ENCODE data around the gene CHCHD4.
"Not testable (repeated sequence)": the region's sequence is repeated elsewhere in the genome, so short reads cannot be mapped to it uniquely, and the experiment has no call there.

CHCHD4 gene

GRCh38 chr3:14117468-14118399, 6.9 kb downstream of the CHCHD4 start:
- Histone ChIP-seq H3K36me3 (peaks cover 67 to 100% (median 89%) of the 10 kb centered on the region in 11 experiments), H3K27me3 (no peaks in the 10 kb centered on the region), H3K27ac (no peak overlapping the region), H3K4me3 (no peak overlapping the region), H4K20me1 (peaks cover 0 to 41% (median 26%) of the 10 kb centered on the region in 11 experiments; a peak in 10 of 22 replicates), H3K9ac (peak overlapping the region in 3 of 11 experiments; percentile 0 to 23 (median 6); a peak in 1 of 22 replicates), H3K4me2 (no peak overlapping the region), H3K9me3 (replicated peaks in 1 of 11) (no peaks in the 10 kb centered on the region), H3K4me1 (peaks cover under 1 to 27% (median 6%) of the 10 kb centered on the region in 10 experiments; a peak in 18 of 20 replicates)
- TF ChIP-seq Cebpa-rat (IDR thresholded peaks at IDR 0.05) = no peak

- Histone ChIP-seq H3K9me3 (replicated peaks in 1 of 11) (no peaks in the 10 kb centered on the region), H3K27ac (no peak overlapping the region), H4K20me1 (peaks cover 0 to 35% (median 18%) of the 10 kb centered on the region in 11 experiments; a peak in 10 of 22 replicates), H3K27me3 (no peaks in the 10 kb centered on the region), H3K4me3 (no peak overlapping the region), H3K9ac (no peak overlapping the region), H3K36me3 (peaks cover 64 to 94% (median 86%) of the 10 kb centered on the region in 11 experiments), H3K4me1 (peaks cover 0 to 9% (median 0%) of the 10 kb centered on the region in 10 experiments; a peak in 9 of 20 replicates), H3K4me2 (no peak overlapping the region)
- no peak for TF ChIP-seq Cebpa-rat (IDR thresholded peaks at IDR 0.05)
These were observed 10.6 kb downstream of the CHCHD4 start for GRCh38 chr3:14113965-14114635.

- Histone ChIP-seq H3K27me3 (no peaks in the 10 kb centered on the region), H3K4me1 (no peaks in the 10 kb centered on the region), H4K20me1 (peaks cover 0 to 12% (median 0%) of the 10 kb centered on the region in 11 experiments; a peak in 4 of 22 replicates), H3K4me2 (no peak overlapping the region), H3K4me3 (no peak overlapping the region), H3K9me3 (replicated peaks in 1 of 11) (no peaks in the 10 kb centered on the region), H3K36me3 (peaks cover 51 to 61% (median 57%) of the 10 kb centered on the region in 11 experiments), H3K27ac (no peak overlapping the region), H3K9ac (no peak overlapping the region)
- no peak for TF ChIP-seq Cebpa-rat (IDR thresholded peaks at IDR 0.05)
These were observed 14.0 kb downstream of the CHCHD4 start for GRCh38 chr3:14110699-14111098.

- not testable (repeated sequence) for H3K27ac ChIP-seq, H3K9ac ChIP-seq
These were observed 14.8 kb downstream of the CHCHD4 start for GRCh38 chr3:14109821-14110220.

GRCh38 chr3:14097616-14098391, 26.9 kb downstream of the CHCHD4 start:
- Histone ChIP-seq H3K4me1 (no peaks in the 10 kb centered on the region), H4K20me1 (no peaks in the 10 kb centered on the region), H3K9me3 (replicated peaks in 1 of 11) (peaks cover 0 to 17% (median 13%) of the 10 kb centered on the region in 11 experiments; a peak in 19 of 22 replicates), H3K27ac (no peak overlapping the region), H3K27me3 (no peaks in the 10 kb centered on the region), H3K36me3 (no peaks in the 10 kb centered on the region), H3K9ac (no peak overlapping the region), H3K4me3 (no peak overlapping the region), H3K4me2 (no peak overlapping the region)
- TF ChIP-seq Cebpa-rat (IDR thresholded peaks at IDR 0.05) = no peak

More at GRCh38 chr3:14109821-14110220, 14.8 kb downstream of the CHCHD4 start:
- H3K4me1 ChIP-seq; H3K4me2 ChIP-seq; H3K9me3 ChIP-seq (replicated peaks in 1 of 11); H3K4me3 ChIP-seq; H3K27me3 ChIP-seq: not testable (repeated sequence)
- Histone ChIP-seq H3K36me3 (peaks cover 42 to 52% (median 48%) of the 10 kb centered on the region in 11 experiments), H4K20me1 (peaks cover 0 to 12% (median 0%) of the 10 kb centered on the region in 11 experiments; a peak in 3 of 22 replicates)

GRCh38 chr3:14096742-14097141, 27.9 kb downstream of the CHCHD4 start:
- Histone ChIP-seq H3K27ac (no peak overlapping the region), H3K9me3 (replicated peaks in 1 of 11) (peaks cover 0 to 17% (median 13%) of the 10 kb centered on the region in 11 experiments; a peak in 19 of 22 replicates), H3K4me3 (no peak overlapping the region), H3K27me3 (no peaks in the 10 kb centered on the region), H3K4me2 (no peak overlapping the region), H3K36me3 (no peaks in the 10 kb centered on the region), H3K4me1 (no peaks in the 10 kb centered on the region), H3K9ac (no peak overlapping the region), H4K20me1 (no peaks in the 10 kb centered on the region)
- TF ChIP-seq Cebpa-rat (IDR thresholded peaks at IDR 0.05) = no peak

GRCh38 chr3:14093831-14094230, 30.8 kb downstream of the CHCHD4 start:
- no peak overlapping the region for H3K27ac ChIP-seq
- H3K9ac ChIP-seq = no peak overlapping the region
- no peak overlapping the region for H3K4me2 ChIP-seq
- no peaks in the 10 kb centered on the region for H3K27me3 ChIP-seq
- no peaks in the 10 kb centered on the region for H3K4me1 ChIP-seq
- H3K36me3 ChIP-seq = no peaks in the 10 kb centered on the region
- no peaks in the 10 kb centered on the region for H4K20me1 ChIP-seq
- H3K4me3 ChIP-seq = no peak overlapping the region
- peaks cover 7 to 23% (median 19%) of the 10 kb centered on the region in 11 experiments; a peak in 21 of 22 replicates for H3K9me3 ChIP-seq (replicated peaks in 1 of 11)
- no peak for TF ChIP-seq Cebpa-rat (IDR thresholded peaks at IDR 0.05)

- H3K4me1 ChIP-seq = no peaks in the 10 kb centered on the region
- H3K27me3 ChIP-seq = no peaks in the 10 kb centered on the region
- H3K4me2 ChIP-seq = no peak overlapping the region
- H4K20me1 ChIP-seq = no peaks in the 10 kb centered on the region
- no peak overlapping the region for H3K9ac ChIP-seq
- no peak for TF ChIP-seq Cebpa-rat (IDR thresholded peaks at IDR 0.05)
- no peaks in the 10 kb centered on the region for H3K36me3 ChIP-seq
- peaks cover 19 to 24% (median 22%) of the 10 kb centered on the region in 11 experiments for H3K9me3 ChIP-seq (replicated peaks in 1 of 11)
- no peak overlapping the region for H3K4me3 ChIP-seq
- H3K27ac ChIP-seq = no peak overlapping the region
These were observed 32.2 kb downstream of the CHCHD4 start for GRCh38 chr3:14092464-14092863.

GRCh38 chr3:14091959-14092358, 32.7 kb downstream of the CHCHD4 start:
- H3K27ac ChIP-seq, H3K9ac ChIP-seq, H3K27me3 ChIP-seq, H3K4me3 ChIP-seq, H3K4me2 ChIP-seq, H3K4me1 ChIP-seq, H3K36me3 ChIP-seq, H4K20me1 ChIP-seq: not testable (repeated sequence)
- peaks cover 23 to 27% (median 25%) of the 10 kb centered on the region in 11 experiments for H3K9me3 ChIP-seq (replicated peaks in 1 of 11)

- H3K36me3 ChIP-seq, H3K27me3 ChIP-seq, H3K4me1 ChIP-seq, H4K20me1 ChIP-seq, H3K4me3 ChIP-seq, H3K4me2 ChIP-seq, H3K9ac ChIP-seq, H3K27ac ChIP-seq: not testable (repeated sequence)
- H3K9me3 ChIP-seq (replicated peaks in 1 of 11) = peaks cover 23 to 32% (median 29%) of the 10 kb centered on the region in 11 experiments
These were observed 37.2 kb downstream of the CHCHD4 start for GRCh38 chr3:14087461-14087860.

Data from BLaER1 treated with 17β-estradiol and CSF1 and Interleukin-3, amounts not matched to agents 10 nM and 100 nM (cell line).